H1 (cell line): ENCODE results near the gene DEPP1. TPM values are rescaled to one million over a fixed set of nuclear protein-coding genes. Genes with fewer than 3 reads are reported as not detected.
A peak's percentile ranks its signal among the peaks of the same experiment; 100 is the strongest.

Experiments
- ATF3 ChIP-seq: IDR thresholded peaks from 2 replicates; pipeline ENCODE4 v1.6.1; 2011; ENCODE audit warnings: low read depth, mild to moderate bottlenecking, low read length; ENCODE audit not compliant: insufficient read depth
- BACH1 ChIP-seq: IDR thresholded peaks from 2 replicates; pipeline ENCODE4 v1.6.1; 2012; ENCODE audit warnings: low read length, improper control_type of control experiment
- E2F6 ChIP-seq: IDR thresholded peaks from 2 replicates; pipeline ENCODE4 v1.6.1; 2012; ENCODE audit warnings: inconsistent platforms
- MAX ChIP-seq: IDR thresholded peaks from 2 replicates; pipeline ENCODE4 v1.6.1; 2012; ENCODE audit warnings: inconsistent platforms
- POLR2A ChIP-seq, 2 experiments: IDR thresholded peaks; 1 replicate in 1 of 2; 2 replicates in 1 of 2; pipeline ENCODE4 v1.6.1; 2011; ENCODE audit warnings: low read depth in 2 of 2, low read length in 2 of 2, mild to moderate bottlenecking in 2 of 2; ENCODE audit errors: control extremely low read depth in 1 of 2
- RAD21 ChIP-seq, 2 experiments: IDR thresholded peaks in 1 of 2; conservative IDR thresholded peaks in 1 of 2; 2 replicates each; pipeline ENCODE4 v1.6.1; 2011; ENCODE audit warnings: low read depth in 2 of 2, low read length in 2 of 2, improper control_type of control experiment in 1 of 2, inconsistent platforms in 1 of 2, mild to moderate bottlenecking in 1 of 2, moderate library complexity in 1 of 2
- SP4 ChIP-seq: IDR thresholded peaks from 2 replicates; pipeline ENCODE4 v1.6.1; 2012; ENCODE audit warnings: low read length, inconsistent platforms
- TCF12 ChIP-seq: IDR thresholded peaks from 2 replicates; pipeline ENCODE4 v1.6.1; 2011; ENCODE audit warnings: low read depth, mild to moderate bottlenecking, low read length
- ZNF274 ChIP-seq: IDR thresholded peaks from 2 replicates; pipeline ENCODE4 v1.7.0; 2012; ENCODE audit warnings: low read length, borderline replicate concordance; ENCODE audit errors: extremely low read depth
- polyA plus RNA-seq, 7 experiments: library from polyadenylated mRNA; depleted of rRNA in 3 of 7; stranded (reverse) in 5 of 7; unstranded in 2 of 7; fragments of >200 nt in 5 of 7; fragments of 200-250 nt in 2 of 7; gene quantifications; 1 replicate in 5 of 7; 2 replicates in 1 of 7; 4 replicates in 1 of 7; pipeline versions ENCODE4 v1.2.1 to v1.2.3, GENCODE V29; 2011 to 2013; ENCODE audit warnings: missing spikeins in 2 of 7, mixed read lengths in 2 of 7
- total RNA-seq: library from RNA; stranded (reverse); fragmentation: NEBNext Ultra II Directional; extraction: Animal tissue kit (Norgen Biotek cat#: 25700); gene quantifications from 2 replicates; pipeline ENCODE4 v1.2.1, GENCODE V29; 2021

The DEPP1 gene
- total and polyA plus RNA-seq, 2 of the 8 experiments (the other 6 are each of a cell fraction or from before 2014, with no cell fraction given), result 0.67 to 4.5 TPM

- TF ChIP-seq ZNF274 (no peak), RAD21 (IDR thresholded peaks at IDR 0.05 in 1 of 2, conservative IDR thresholded peaks at IDR 0.05 in 1 of 2; ENCODE audit: low read depth in 2 of 2, low read length in 2 of 2) (peak in 1 of 2 experiments; percentile 25; a peak in 2 of 4 replicates), BACH1 (no peak), E2F6 (peak; percentile 34; the same call in 1 of the 2 replicates), SP4 (no peak), TCF12 (peak; percentile 73; the same call in 1 of the 2 replicates), POLR2A (IDR thresholded peaks at IDR 0.05; ENCODE audit: control extremely low read depth in 1 of 2, low read depth in 2 of 2, low read length in 2 of 2) (no peak), MAX (peak; percentile 63; the same call in 1 of the 2 replicates), ATF3 (no peak)
These were observed 15.5 kb downstream of the DEPP1 start (continued) for GRCh38 chr10:44962870-44963738.
